ENCODE measurements around the gene TFAP2B.

The TFAP2B gene

DNA sequence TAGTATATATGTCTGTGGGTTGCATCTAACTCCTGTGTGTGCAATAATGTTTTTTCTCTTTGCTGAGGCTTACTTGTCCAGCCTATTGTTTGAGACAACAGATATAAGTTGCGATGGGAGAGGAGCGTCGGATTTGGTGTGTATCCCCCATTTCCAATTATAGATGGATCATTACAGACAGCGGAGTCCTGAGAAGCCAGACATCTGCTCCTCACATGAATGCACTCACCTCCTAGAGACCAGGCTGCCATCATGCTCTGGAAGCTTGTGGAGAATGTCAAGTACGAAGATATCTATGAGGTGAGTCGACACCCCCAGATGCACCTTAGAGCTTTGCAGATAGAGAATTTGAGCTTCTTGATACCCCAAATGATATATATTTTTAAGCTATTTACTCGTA is at the start of gene TFAP2B:
TSS of gene TFAP2B (plus strand) at position 199 of the 400 bp plus-strand sequence. CDS start at position 220, 21 bp downstream.
- DNase-seq = no peak

DNA sequence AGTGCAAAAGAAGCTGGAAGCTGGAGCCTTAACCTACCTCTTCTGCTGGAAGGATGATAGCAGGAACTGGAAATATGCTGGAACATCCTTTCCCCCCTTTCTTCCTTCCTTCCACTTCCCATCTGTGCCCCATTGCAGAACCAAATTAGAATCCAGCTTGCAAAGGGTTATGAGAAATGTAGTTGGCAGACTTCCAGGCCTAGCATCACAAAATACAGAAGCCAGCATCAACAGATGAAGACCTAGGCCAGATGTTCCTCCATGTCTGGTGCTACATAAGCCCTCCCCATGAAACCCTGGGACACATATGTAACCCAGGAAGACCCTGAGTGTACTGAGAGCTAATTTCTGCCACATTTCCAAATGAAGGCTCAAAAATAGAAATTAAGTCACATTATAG is 40.0 kb upstream of the TFAP2B start:
- peak in 1 of 2 experiments; percentile 13 for DNase-seq

DNA sequence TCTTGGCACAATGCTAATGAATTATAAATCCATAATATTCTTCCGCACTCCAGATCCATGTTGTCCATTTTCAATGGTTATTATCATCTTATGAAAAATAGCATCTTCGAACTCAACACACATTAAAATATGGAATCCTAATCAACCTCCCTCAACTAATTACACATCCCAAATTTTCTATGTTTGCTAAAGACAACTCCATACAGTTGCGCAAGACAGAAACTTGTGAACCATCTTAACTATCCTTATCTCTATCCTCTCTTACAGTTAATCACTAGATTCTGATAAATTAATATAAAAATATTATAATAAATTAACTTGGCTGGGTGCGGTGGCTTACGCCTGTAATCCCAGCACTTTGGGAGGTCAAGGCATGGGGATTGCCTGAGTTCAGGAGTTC is 38.3 kb upstream of the TFAP2B start:
- DNase-seq = no peak

DNA sequence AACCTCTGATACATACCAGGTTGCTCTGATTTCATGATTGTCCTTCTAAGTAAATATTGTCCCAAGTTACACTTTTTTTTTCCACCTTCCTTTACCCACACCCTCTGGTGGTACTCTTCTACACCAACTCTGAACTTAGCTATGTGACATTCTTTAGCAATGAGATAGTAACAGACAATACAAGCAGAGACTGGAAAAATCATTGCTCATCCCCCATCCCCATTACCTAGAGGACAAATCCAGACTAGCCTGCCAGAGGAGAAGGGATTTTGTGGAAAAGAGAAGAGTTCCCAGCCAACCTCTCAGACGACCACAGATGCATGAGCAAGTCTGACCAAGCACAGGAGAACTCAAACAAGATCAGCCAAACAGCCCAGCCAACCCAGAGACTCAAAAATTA is 32.8 kb upstream of the TFAP2B start:
- no peak for DNase-seq

DNA sequence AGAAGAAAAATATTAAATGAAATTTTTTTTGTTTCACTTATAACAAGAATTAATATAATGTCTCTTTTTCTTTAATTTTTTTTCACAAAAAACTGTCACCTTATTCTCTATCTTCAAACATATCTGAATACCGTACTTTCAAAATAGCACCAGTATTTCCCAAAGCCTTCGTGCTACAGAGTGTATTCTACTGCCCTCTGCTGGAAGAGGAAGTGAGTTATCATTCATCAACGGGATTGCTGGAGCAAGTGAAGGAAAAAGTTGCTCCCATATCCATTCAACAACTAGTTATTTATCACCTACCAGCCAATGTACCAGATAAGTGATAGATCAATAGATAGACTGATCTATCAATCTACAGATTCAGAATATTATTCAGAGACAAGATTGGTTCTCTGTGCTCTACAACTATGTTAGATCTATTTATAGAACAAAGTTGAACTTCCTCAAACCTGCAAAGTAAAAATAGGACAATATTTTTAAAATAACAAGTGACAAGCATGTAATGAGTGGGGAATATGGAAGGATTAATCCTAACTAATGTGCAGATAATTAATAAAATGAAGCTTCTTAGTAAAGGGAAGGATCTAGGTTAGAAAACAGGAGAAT is 26.7 kb upstream of the TFAP2B start:
- peak; percentile 19 to 73 for DNase-seq

DNA sequence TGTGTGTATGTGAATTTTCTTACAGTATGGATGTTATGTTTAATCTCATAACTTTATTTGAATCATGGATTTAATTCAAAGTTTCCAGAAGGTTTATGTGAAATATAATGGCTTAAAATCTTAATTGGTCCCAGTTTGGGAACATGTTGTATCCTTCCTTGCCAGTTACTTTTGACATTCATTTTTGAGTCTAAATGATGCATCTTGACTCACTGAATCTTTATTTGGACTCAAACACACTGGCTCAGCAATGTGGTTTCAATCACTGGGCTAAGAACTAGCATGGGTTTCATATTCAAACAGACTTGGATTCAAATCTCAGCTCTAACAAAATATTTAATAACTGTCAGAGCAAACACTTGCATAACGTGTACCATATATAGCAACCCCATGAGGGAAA is 25.9 kb upstream of the TFAP2B start:
- DNase-seq = no peak

DNA sequence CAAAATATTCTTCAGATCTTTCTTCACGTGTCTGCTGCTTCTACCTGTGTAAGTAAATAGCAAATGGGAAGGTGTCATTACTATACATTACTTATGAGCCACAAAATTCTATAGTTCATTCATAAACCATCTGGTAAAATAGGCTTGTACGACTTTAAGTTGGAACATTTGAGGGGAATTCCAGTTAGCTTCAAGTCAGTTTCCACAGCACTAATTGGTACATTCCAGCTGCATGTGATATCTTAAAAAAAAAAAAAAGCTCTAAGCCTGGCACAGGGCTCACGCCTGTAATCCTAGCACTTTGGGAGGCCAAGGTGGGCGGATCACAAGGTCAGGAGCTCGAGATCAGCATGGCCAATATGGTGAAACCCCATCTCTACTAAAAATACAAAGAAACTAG is 23.1 kb upstream of the TFAP2B start:
- DNase-seq = no peak

DNA sequence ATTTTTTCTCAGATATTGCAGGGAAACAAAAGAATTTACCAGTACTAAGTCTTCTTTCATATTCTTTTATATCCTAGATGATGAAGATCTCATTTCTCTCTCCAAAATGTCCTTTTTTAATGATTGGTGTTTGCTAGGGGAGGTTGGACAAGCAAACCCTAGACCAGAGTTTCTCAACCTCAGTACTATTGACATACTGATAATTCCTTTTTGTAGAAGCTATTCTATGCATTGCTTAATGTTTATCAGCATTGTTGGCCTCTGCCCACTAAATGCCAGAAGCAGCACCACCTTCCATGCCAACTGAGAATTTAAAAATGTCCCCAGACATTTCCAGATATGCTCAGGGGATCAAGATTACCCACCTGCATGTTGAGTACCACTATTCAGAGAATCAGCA is 14.4 kb upstream of the TFAP2B start:
- DNase-seq = no peak

DNA sequence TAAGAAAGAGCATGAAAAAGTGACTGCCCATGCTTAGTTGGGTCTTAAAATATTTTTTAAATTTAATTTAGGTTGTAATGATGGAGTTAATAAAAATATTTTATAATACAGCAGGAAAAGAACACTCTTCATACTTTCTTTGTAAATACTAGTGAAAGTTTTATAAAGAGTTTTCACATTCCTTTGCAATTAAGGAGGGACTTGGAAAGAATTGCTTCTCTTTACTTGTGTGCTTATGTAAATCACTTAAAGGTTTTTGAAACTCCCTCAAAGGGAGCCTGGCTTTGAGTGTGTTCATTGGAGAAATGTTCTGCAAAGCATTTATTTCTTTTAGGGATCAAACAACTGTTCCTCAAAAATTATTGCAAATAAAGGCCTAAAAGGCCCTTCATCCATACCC is 11.6 kb upstream of the TFAP2B start:
- no peak for DNase-seq

DNA sequence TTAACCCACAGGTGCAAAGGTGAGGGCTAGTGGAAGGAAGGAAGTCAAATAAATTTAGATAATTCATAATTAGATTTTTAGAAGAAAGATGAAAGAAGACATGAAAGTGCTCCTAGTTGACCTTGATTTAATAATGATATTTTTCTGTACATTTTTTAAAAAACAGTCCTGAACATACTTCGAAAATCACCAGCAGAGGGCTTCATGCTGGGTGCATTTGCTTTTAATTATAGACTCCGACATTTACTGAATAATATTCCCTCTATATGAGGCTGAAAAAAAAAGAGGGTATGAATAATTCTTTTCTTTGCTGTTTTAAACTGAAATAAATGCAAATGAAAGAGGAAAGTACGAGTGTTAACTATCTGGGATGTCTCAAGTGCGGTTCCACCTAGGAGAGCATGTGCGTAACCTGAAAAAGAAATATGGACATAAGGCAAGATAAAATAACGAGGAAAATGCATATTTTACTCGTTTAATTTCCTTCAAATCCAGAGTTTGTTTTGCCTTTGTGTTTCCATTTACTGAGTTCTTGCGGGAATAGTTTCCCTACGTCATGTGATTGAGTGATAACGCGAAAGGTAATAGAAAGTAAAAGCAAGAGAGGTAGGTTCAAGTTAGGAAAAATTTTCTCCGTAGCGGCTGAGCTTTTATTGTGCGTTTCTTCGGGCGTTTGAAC is 3.1 kb upstream of the TFAP2B start:
- DNase-seq = no peak

DNA sequence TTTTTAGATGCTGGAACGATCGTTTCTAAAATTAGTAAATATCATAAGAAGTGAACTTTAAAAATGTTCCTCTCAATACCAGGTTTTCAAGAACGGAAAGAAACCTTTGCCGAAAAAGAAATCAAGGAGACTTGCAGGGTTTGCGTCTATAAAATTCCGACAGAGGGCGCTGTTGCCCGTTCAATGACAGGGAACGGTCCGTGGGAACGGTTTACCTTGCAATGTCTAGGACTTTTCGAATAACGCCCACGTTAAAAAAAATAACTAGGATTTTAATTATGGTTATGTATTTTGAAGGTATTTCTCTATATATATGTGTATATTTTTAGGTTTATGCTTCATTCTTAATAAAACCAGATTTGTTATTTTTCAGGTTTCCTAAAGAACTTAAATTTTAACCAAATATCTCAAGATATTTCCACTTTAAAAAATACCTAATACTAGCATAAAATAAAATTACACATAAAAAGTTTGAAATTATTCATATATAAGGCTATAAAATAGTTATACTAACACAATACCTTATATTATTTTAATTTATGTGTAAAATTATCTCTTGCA is 2.5 kb upstream of the TFAP2B start:
- peak; percentile 42 to 79 for DNase-seq

DNA sequence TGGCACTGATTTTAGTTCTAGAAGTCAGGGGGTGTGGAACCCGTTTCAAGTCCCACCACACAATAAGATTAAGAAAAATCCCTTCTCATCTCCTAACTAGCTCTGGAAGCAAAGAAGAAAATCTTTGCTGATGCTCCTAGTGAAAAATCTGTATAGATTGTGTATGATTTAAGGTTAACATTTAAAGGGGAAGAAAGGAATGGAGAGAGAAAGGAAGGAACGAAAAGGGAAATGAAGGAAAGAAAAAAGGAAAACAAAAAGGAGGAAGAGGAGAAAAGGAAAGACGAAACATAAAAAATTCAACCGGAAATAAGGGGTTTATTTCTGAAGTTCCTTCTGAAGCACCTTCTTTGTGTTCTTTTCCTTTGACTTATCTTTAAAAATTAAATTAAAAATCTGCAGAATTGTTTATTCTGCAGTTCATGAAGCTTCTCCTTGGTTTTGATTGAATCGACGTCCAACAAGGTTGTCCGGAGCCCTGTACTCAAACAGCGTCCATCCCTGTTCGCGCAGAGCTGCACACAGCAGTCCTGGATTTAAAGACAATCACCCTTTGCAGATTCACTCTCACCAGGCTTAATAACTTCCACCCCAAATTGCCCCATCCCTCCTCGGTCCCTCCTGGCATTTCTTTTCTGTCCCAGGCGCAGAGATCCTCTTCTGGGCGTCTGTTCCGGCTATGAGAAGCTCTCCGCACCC is 1.6 kb upstream of the TFAP2B start:
- DNase-seq = no peak

DNA sequence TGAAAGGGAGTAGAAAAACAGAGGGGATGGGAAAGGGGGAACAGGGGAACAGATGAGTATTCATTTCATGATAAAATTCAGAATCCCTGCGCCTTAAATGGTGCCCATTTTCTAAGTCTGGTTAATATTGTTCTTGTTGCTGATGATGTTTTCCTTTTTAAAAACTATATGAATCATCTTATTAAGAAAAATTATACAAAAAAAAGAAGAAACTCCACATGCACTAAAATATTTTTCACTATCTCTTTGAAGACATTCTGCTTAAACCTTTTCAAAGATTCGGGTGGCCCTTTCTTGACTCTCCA is 1.1 kb upstream of the TFAP2B start:
- DNase-seq = no peak

DNA sequence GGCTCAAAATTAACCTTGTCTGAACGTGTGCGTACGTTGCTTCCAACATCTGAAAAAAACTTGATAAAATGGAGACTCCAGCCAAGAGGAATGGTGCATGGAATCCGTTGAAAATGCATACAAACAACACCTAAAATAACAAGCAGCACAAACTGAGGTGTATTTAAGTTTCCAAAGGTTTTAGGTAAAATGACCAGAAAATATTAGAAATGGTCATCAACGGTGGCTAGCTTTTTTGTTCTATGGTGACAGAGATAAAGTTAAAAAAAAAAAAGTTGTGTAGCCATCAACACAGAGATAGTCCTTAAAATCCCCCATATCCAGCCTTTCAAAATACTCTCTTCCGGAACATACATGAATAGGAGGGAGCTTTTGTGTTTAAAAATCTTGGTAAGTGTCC is 651 bp upstream of the TFAP2B start:
- no peak for DNase-seq

DNA sequence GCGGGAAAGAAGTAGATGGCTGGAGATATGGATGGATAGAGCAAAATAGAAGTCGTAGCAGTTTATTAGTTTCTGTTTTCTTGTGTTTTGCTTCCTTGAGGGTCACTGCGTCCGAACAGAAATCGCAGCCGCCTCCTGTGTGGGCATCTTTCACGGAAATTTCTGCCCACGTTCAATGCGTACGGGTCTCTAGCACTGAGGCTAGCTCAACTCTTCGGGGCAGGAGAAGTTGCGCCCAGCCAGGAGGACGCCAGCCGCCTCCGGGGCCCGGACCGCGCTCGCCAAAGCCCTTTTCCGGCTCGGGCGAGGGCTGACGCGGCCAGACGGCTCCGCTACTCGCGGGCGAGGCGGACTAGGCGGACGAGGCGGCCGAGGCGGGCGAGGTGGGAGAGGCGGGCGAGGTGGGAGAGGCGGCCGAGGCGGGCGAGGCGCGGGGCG is 814 bp downstream of the TFAP2B start:
- DNase-seq = no peak

DNA sequence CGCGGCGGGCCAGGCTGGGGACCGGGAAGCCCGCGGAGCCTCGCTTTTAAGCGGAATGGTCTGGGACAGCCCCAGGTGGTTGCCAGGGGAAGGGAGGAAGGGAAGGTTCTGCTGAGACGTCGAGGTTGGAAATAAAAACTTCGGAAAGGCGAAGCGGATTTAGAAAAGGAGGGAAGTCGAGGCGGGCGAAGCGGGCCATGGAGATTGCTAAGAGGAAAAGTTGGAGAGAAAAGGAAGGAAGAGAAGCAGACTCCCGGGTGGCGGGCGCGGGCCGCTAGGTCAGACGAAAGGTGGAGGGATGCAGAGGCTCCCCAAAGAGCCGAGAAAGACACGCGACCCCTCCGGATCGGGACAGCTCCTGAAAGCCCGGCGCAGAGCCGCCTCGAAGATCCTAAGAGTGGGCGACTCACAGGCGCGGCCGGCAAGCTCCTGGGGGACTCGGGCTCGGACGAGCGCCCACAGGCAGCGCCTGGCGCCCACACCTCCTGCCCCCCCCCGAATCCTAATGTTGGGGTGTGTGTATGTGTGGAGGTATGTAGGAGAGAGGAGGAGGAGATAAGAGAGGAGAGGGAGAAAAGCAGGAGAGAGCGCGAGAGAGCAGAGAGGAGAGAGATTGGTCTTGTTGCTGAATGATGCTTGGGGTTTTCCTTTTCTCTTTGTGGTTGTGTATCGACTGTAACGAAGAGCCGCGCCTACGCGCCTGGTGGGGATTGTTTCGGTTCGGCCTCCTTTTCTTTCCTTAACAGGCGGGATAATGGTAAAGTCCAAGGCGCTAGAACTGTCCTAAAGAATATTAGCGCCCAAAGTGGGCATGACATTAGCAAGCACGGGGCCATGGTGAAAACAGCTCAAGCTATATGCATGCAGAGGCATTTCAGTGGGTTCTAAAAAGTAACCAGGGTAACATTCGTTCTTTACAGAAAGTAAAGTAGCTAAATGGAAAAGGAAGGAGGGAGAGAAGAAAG is 1.5 kb downstream of the TFAP2B start:
- DNase-seq = no peak

DNA sequence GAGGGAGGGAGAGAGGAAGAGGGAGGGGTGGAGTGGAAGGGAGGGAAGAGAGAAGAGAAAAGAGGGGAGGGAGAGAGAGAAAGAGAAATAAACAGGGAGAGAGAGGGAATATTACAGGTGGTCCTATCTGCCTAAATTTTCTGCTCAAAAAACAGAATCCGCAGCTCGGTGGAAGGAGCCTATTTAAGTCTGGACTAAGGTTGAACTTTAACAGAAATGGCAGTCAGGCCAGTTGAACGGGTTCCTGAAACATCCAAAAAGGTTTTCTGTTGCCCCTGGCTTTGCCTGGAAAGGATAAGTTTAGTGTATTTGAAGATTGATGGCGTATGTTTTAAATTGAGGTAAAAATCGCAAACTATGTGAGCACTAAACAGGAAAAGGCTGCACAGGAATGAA is 2.2 kb downstream of the TFAP2B start:
- no peak for DNase-seq

DNA sequence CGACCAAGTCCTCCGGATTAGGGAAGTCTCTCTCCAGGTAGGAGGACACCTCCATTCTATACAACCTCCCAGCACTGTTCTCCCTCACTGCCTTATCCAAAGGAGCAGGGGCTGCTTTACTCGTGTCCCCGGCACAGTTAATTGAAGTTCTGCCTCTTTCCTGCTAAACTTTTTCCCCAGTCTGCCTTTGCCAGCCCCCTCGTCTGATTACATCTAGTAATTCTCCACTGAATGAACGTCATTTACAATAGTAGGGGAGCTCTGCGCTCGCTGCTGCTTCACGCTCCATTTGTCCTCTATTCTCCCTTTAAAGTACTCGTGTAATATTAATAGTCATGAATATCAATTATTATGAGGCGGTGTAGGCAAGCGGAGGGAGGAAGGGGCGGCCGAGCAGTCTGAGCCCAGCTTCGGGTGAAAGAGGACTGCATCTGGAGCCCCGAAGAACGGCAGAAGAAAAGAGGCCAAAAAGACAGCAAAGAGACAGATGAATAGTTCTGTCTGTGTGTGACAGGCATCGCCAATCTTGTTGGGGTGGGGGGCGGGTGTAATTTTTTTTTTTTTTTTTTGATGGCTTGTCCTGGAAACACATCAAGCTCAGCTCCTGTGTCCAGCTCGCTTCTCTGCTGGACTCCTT is 2.9 kb downstream of the TFAP2B start:
- DNase-seq = no peak

DNA sequence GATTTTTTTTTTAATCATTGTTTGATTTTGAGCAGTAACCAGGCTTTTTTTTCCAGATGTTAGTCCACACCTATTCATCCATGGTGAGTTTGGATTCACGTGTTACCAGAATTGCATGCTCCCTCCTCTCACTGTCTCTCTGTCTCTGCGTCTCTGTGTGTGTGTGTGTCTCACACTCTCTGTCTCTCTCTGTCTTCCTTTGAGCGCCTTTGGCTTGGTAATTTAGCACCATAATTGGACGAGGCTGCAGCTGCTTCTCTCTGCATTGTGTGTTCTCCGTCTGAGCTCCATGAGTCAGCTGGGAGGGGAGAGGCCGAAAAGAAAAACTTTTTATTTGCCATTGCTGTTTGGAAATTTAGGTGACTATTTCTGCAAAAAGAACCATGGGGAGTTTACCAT is 3.4 kb downstream of the TFAP2B start:
- DNase-seq = no peak

DNA sequence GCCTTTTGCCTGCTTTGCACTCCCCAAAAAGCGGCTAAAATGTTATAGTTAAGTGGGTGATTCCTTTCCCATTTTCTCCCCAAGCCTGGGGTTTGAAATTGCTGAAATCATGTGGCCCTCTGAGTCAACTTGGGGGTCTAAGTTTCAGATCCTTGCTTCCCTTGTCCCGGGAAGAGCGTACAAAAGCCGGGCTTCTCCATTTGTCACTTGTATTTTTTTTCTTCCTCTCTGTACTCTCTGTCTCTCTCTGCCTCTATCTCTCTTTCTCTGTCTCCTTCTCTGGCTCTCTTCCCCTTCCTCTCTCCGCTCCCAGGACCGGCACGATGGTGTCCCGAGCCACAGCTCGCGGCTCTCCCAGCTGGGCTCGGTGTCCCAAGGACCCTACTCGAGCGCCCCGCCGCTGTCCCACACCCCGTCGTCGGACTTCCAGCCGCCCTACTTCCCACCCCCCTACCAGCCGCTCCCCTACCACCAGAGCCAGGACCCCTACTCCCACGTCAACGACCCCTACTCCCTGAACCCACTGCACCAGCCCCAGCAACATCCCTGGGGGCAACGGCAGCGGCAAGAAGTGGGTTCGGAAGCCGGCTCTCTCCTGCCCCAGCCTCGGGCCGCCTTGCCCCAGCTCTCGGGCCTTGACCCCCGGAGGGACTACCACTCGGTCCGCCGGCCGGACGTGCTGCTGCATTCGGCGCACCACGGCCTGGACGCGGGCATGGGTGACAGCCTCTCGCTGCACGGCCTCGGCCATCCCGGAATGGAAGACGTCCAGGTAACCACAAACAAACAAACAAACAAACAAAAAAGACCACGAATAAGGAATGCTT is 4.6 kb downstream of the TFAP2B start:
- DNase-seq = no peak

DNA sequence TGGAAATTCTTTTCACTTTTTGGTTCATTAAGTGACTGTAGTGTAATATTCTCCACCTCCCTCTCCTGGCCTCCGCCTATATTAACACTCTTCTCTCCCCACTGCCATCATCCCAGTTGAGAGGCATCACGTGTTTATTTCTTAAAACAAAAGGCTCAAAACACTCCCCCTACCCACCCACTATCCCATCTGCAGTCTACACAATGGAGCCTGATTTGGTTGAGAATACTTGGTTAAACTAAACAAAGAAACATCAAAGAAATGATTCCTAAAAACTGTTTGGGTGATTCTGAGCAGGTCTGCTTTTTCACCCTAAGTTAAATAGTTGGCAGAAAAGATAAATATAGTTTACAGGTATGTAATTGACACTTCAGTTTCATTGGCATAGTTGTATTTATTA is 5.9 kb downstream of the TFAP2B start:
- no peak for DNase-seq
